Colonic mucosa (tissue), 4 donors: ENCODE data around the gene HDAC4. TPM values are rescaled to one million over a fixed set of nuclear protein-coding genes. Genes with fewer than 3 reads are reported as not detected.

ENCODE experiments used
- DNase-seq: peaks from one replicate; pipeline ENCODE4 v3.0.0-alpha.2; 2020
- H3K27ac ChIP-seq: fragments of 200-600 bp; one replicate; pipeline ENCODE4 v1.8.0; 2021
- H3K27me3 ChIP-seq: fragments of 200-600 bp; one replicate; pipeline ENCODE4 v1.8.0; 2021
- H3K36me3 ChIP-seq: fragments of 200-600 bp; one replicate; pipeline ENCODE4 v1.8.0; 2021
- H3K4me1 ChIP-seq: fragments of 200-600 bp; one replicate; pipeline ENCODE4 v1.8.0; 2021; ENCODE audit warnings: mild to moderate bottlenecking
- H3K4me3 ChIP-seq: fragments of 200-600 bp; one replicate; pipeline ENCODE4 v1.8.0; 2021
- H3K9ac ChIP-seq, 2 donors: one replicate each; pipeline ENCODE4 v1.7.0; 2013; ENCODE audit warnings: control low read depth in 2 of 2, low read depth in 2 of 2, low read length in 2 of 2
- H3K9me3 ChIP-seq: fragments of 200-600 bp; one replicate; pipeline ENCODE4 v1.8.0; 2021
- CTCF ChIP-seq: fragments of 200-600 bp; IDR thresholded peaks from one replicate; pipeline ENCODE4 v1.8.0; 2022; ENCODE audit warnings: antibody characterized with exemption, mild to moderate bottlenecking
- intact Hi-C: fragments of 100-400 bp; cut with DNase I; formaldehyde crosslinking; loops from one replicate; pipeline ENCODE4 v1.14.1; 2022
- total RNA-seq, 2 donors: library from RNA; stranded (reverse); fragmentation: NEBNext Ultra II Directional in 1 of 2; extraction: Animal tissue kit (Norgen Biotek cat#: 25700) in 1 of 2; gene quantifications; one replicate each; pipeline ENCODE4 v1.2.1, GENCODE V29; 2021
- donor health status: healthy.
- donor health status: DM: no; HTN: no; CAD: no.
- donor health status: DM: no; HTN: no; CAD: no.

HDAC4 gene
- total RNA-seq, 2 donors from 2014 or later, result 35.3 to 46.8 TPM

- no peak for TF ChIP-seq CTCF
- no peaks in the 10 kb centered on the region for H3K27me3 ChIP-seq
- no peaks in the 10 kb centered on the region for H3K4me1 ChIP-seq
- no peaks in the 10 kb centered on the region for H3K36me3 ChIP-seq
- no peak overlapping the region for H3K9ac ChIP-seq
- H3K9me3 ChIP-seq, result no peaks in the 10 kb centered on the region
- intact Hi-C loops, result no loop called here
- no peak overlapping the region for H3K27ac ChIP-seq
- no peak overlapping the region for H3K4me3 ChIP-seq
- no peak for DNase-seq
These were observed 195.8 kb downstream of the HDAC4 start for GRCh38 chr2:239204876-239205468.

GRCh38 chr2:239204136-239204875, 196.5 kb downstream of the HDAC4 start:
- intact Hi-C loops, result no loop called here
- Histone ChIP-seq H3K4me1 (no peaks in the 10 kb centered on the region), H3K9ac (no peak overlapping the region), H3K9me3 (no peaks in the 10 kb centered on the region), H3K27me3 (no peaks in the 10 kb centered on the region), H3K36me3 (no peaks in the 10 kb centered on the region), H3K4me3 (no peak overlapping the region), H3K27ac (no peak overlapping the region)
- DNase-seq, result no peak
- TF ChIP-seq CTCF, result no peak

- Histone ChIP-seq H3K27me3 (no peaks in the 10 kb centered on the region), H3K9ac (no peak overlapping the region), H3K9me3 (no peaks in the 10 kb centered on the region), H3K4me3 (no peak overlapping the region), H3K36me3 (no peaks in the 10 kb centered on the region), H3K27ac (no peak overlapping the region), H3K4me1 (no peaks in the 10 kb centered on the region)
- no peak for TF ChIP-seq CTCF
- DNase-seq, result no peak
- intact Hi-C loops, result no loop called here
These were observed 197.2 kb downstream of the HDAC4 start for GRCh38 chr2:239203443-239204135.

GRCh38 chr2:239202836-239203235, 198.0 kb downstream of the HDAC4 start:
- H3K4me1 ChIP-seq, result no peaks in the 10 kb centered on the region
- H3K27ac ChIP-seq, result no peak overlapping the region
- intact Hi-C loops, result no loop called here
- TF ChIP-seq CTCF, result no peak
- no peak overlapping the region for H3K4me3 ChIP-seq
- no peaks in the 10 kb centered on the region for H3K36me3 ChIP-seq
- no peaks in the 10 kb centered on the region for H3K27me3 ChIP-seq
- no peaks in the 10 kb centered on the region for H3K9me3 ChIP-seq
- DNase-seq, result no peak
- no peak overlapping the region for H3K9ac ChIP-seq

- no peaks in the 10 kb centered on the region for H3K4me1 ChIP-seq
- H3K36me3 ChIP-seq, result no peaks in the 10 kb centered on the region
- intact Hi-C loops, result no loop called here
- no peak overlapping the region for H3K4me3 ChIP-seq
- H3K27ac ChIP-seq, result no peak overlapping the region
- no peaks in the 10 kb centered on the region for H3K9me3 ChIP-seq
- no peak for TF ChIP-seq CTCF
- no peak for DNase-seq
- H3K9ac ChIP-seq, result no peak overlapping the region
- H3K27me3 ChIP-seq, result no peaks in the 10 kb centered on the region
These were observed 198.5 kb downstream of the HDAC4 start for GRCh38 chr2:239202343-239202742.
